ENCODE measurements around the gene WDR5.

Gene WDR5

DNA sequence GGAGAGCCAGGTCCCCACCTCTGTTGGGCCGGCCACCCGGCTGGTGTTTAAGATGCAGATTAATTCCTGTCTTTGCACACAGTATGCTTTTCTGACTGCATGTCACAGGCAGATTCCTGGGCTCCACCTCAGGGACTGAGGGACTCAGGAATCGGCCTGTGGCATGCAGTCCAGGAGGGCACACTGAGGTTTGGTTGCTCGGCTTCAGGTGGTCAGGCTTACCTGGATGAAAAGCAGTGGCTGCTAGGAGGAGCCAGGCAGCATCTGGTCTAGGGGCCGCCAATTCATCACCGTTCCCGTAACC lies 1.1 kb downstream of the WDR5 start:
- TF ChIP-seq, protein P1, sequence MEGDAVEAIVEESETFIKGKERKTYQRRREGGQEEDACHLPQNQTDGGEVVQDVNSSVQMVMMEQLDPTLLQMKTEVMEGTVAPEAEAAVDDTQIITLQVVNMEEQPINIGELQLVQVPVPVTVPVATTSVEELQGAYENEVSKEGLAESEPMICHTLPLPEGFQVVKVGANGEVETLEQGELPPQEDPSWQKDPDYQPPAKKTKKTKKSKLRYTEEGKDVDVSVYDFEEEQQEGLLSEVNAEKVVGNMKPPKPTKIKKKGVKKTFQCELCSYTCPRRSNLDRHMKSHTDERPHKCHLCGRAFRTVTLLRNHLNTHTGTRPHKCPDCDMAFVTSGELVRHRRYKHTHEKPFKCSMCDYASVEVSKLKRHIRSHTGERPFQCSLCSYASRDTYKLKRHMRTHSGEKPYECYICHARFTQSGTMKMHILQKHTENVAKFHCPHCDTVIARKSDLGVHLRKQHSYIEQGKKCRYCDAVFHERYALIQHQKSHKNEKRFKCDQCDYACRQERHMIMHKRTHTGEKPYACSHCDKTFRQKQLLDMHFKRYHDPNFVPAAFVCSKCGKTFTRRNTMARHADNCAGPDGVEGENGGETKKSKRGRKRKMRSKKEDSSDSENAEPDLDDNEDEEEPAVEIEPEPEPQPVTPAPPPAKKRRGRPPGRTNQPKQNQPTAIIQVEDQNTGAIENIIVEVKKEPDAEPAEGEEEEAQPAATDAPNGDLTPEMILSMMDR (IDR thresholded peaks at IDR 0.05; ENCODE audit: low read depth, low read length, missing control alignments), result no peak
- H3K27me3 ChIP-seq (replicated peaks), result no peaks in the 10 kb centered on the region
- no peak for DNase-seq
- no peak overlapping the region for H3K27ac ChIP-seq
- in situ Hi-C loops (cut with HindIII; ENCODE audit: low pct_ligation_motif_present, low sequenced_read_pairs), result no loop called here
- H3K4me3 ChIP-seq (ENCODE audit: low read depth, low read length), result peak overlapping the region; percentile 95
- H3K36me3 ChIP-seq (replicated peaks), result peaks cover 9% of the 10 kb centered on the region

DNA sequence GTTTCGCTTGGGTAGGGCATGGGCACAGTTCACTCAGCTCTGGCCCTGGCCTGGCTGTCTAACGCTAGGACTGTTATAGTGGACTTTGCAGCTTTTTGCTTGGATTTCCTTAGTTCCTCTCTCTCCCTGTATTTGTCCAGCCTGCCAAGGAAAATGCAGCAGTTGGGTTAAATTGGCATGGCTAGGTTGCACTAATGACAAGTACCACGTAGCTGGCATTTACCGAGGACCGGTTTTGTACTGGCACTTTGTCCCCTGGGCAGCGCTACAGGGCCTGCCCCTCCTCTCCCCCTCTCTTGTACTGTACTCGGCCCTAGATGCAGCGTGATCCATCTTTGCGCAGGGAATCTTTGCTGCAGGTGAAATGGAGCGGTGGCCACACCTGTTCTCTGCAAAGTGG lies 2.4 kb downstream of the WDR5 start:
- in situ Hi-C loops (cut with HindIII; ENCODE audit: low pct_ligation_motif_present, low sequenced_read_pairs), result no loop called here
- H3K4me3 ChIP-seq (ENCODE audit: low read depth, low read length), result no peak overlapping the region
- no peak overlapping the region for H3K27ac ChIP-seq
- no peaks in the 10 kb centered on the region for H3K27me3 ChIP-seq (replicated peaks)
- TF ChIP-seq, protein P1 (IDR thresholded peaks at IDR 0.05; ENCODE audit: low read depth, low read length, missing control alignments), result no peak
- no peak for DNase-seq
- peaks cover 18% of the 10 kb centered on the region for H3K36me3 ChIP-seq (replicated peaks)

DNA sequence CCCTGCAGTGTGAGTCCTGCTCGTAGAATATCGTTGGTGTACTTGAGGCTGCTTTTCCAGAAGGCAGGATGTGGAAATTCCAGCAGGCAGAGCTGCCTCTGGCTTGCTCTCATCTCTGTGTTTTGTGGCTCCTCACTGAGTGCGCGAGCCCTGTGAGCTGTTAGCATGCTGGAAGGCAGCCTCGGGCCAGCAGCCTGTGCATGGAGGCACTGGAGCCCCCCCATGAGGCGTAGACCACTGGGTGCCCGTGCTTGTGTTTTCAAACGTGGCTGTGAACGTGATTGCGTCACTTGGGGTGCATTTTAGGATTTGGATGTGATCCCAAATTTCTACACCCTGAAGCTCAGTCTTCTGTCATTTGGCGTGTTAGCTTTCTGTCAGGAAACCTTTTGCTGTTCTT lies 3.2 kb downstream of the WDR5 start:
- Histone ChIP-seq H3K27me3 (replicated peaks) (no peaks in the 10 kb centered on the region), H3K36me3 (replicated peaks) (peaks cover 24% of the 10 kb centered on the region), H3K27ac (no peak overlapping the region), H3K4me3 (ENCODE audit: low read depth, low read length) (no peak overlapping the region)
- DNase-seq, result no peak
- TF ChIP-seq, protein P1 (IDR thresholded peaks at IDR 0.05; ENCODE audit: low read depth, low read length, missing control alignments), result no peak
- in situ Hi-C loops (cut with HindIII; ENCODE audit: low pct_ligation_motif_present, low sequenced_read_pairs), result no loop called here

DNA sequence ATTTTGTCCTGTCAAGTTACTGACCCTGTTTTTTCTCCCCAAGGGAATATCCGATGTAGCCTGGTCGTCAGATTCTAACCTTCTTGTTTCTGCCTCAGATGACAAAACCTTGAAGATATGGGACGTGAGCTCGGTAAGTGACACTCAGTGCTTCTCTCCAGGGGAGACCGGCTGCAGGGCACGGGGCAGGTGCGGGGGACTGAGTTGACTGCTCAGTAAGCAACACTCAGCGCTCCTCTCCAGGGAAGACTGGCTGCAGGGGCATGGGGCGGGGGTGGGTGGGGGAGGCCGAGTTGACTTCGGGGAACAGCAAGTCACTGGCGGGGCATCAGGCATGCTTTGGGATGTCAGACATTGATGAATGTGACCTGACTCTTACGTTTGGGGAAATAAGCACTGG lies 6.0 kb downstream of the WDR5 start:
- TF ChIP-seq, protein P1 (IDR thresholded peaks at IDR 0.05; ENCODE audit: low read depth, low read length, missing control alignments), result no peak
- Histone ChIP-seq H3K27ac (no peak overlapping the region), H3K4me3 (ENCODE audit: low read depth, low read length) (no peak overlapping the region), H3K27me3 (replicated peaks) (no peaks in the 10 kb centered on the region), H3K36me3 (replicated peaks) (peaks cover 44% of the 10 kb centered on the region)
- in situ Hi-C loops (cut with HindIII; ENCODE audit: low pct_ligation_motif_present, low sequenced_read_pairs), result no loop called here
- DNase-seq, result no peak

DNA sequence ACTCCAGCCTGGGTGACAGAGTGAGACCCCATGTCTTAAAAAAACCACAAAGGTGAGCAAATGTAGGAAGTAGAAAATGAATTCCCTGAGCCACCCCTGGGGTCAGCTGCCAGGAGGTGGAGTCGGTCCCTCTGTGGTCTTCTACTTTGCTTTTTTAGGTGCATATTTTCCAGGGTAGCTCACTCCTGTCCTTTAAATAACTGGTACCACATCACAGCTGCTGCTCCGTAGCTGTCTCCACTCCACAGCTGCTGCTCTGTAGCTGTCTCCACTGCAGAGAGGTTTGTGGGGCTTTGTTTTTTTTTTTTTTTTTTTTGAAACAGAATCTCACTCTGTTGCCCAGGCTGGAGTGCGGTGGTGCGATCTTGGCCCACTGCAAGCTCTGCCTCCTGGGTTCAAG lies 8.9 kb downstream of the WDR5 start:
- no peaks in the 10 kb centered on the region for H3K27me3 ChIP-seq (replicated peaks)
- peaks cover 62% of the 10 kb centered on the region for H3K36me3 ChIP-seq (replicated peaks)
- no peak for DNase-seq
- no peak overlapping the region for H3K4me3 ChIP-seq (ENCODE audit: low read depth, low read length)
- in situ Hi-C loops (cut with HindIII; ENCODE audit: low pct_ligation_motif_present, low sequenced_read_pairs), result no loop called here
- no peak overlapping the region for H3K27ac ChIP-seq
- TF ChIP-seq, protein P1 (IDR thresholded peaks at IDR 0.05; ENCODE audit: low read depth, low read length, missing control alignments), result no peak

DNA sequence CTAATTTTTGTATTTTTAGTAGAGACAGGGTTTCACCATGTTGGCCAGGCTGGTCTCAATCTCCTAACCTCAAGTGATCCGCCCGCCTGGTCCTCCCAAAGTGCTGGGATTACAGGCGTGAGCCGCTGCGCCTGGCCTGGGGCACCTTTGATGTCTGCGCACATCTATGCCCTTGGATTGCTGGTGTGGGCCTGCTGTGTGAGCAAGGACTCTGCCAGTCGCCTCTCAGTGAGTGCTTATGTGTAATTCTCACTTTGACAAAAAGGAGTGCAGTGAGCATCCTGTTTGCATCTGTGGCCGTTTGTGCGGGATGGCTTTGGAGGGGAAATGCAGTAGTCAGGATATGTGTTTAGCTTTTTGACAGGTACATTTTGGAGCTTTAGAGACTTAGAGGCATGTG lies 9.4 kb downstream of the WDR5 start:
- TF ChIP-seq, protein P1 (IDR thresholded peaks at IDR 0.05; ENCODE audit: low read depth, low read length, missing control alignments), result no peak
- Histone ChIP-seq H3K36me3 (replicated peaks) (peaks cover 61% of the 10 kb centered on the region), H3K27me3 (replicated peaks) (no peaks in the 10 kb centered on the region), H3K4me3 (ENCODE audit: low read depth, low read length) (no peak overlapping the region), H3K27ac (no peak overlapping the region)
- DNase-seq, result no peak
- in situ Hi-C loops (cut with HindIII; ENCODE audit: low pct_ligation_motif_present, low sequenced_read_pairs), result no loop called here

All from brain microvascular endothelial cell (primary cell).